T-helper 9 cell (primary cell): Measurements from ENCODE around the gene BCAR3.

Experiments used
- DNase-seq: peaks from one replicate; pipeline ENCODE4 v3.0.0-alpha.2; 2020

The BCAR3 gene

DNA sequence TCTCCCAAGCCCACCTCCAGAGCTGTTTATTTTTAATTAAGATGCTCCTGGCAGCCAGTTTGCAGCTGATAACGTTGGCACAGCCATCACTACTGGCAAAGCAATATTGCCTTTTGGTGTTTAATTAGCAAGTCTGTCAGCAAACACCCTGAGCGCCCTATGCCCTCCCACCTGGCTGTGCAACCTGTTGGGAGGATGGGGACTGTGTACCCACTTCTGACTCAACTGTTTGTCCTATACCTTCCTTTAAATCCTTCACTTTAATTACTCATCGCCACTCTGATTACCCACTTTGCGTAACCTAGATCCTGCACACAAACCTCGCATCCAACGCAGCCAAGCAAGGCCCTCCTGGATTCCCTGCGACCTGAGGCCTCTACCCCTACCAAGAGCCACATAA lies 67.1 kb downstream of the BCAR3 start:
- no peak for DNase-seq

DNA sequence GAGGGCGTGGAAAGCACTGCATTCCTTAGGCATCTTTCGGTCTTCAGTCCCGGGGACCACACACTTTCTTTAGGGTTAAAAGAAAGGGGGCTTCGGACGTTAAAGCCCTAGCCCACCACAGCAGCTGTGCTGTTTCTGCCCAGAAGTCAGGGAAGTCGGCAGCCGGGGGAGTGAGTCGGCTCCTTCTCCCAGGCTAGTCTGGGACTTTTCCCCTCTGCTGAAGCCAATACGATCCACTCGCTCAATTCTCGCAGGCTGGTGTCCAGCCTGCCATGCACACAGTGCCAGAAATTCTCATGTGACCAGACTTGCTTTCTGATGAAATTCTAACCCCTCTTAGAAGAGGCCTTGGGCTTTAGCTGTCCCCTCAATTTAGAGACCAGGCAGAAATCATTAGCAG lies 67.7 kb downstream of the BCAR3 start:
- no peak for DNase-seq

DNA sequence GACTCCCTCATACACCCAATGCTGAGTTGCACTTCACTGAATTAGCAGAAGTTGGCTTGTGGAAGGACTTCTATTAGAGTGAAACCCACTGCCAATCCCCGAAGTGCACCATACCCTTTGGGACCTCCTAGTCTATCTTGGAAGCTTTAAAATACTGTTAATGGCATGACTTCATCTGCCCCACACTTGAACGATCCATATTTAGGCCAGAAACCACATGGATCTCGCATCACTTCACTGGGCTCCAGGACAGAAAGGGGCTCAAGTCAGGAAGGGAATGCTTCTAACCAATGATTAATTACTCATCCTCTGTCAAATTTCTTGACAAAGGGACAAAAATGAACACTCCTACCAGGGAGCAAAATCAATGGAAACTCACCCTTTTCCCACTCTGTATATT lies 69.1 kb downstream of the BCAR3 start:
- no peak for DNase-seq

DNA sequence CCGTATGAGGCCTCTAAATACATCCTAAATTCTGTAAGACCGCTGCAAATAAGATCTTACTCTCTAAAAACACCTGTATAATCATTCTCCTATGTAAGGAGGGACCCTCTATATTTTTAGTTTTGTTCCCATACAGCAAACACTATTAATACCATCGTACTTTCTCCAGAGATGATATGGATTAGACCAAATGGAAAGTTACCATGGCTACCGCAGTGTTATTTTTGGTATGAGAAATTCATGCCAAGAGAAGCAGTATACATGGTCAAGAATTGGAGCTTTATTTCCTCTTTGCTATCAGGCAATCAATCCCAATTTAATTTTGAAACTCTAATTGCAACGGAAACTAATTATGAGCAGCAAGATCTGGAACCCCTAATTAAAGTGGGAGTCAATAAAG lies 70.0 kb downstream of the BCAR3 start:
- no peak for DNase-seq

DNA sequence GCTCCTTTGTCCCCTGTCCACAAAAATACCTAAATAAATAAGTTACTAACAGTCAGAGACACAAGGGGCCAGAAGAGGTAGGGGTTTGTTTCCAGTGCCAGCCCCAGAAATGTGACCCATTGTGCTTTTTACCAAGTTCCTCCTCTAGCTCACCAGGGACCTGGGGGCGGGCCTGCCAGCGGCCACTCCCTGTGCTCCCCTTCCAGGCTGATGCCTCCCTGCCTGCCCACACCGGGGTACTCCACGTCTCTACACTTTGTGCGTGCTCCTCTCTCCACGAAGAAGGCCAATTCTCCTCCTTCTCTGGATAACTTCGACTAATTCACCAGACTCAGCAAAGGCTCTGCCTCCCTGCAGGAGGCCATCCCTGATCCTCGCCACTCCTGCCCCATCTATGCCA lies 72.1 kb downstream of the BCAR3 start:
- DNase-seq: no peak

DNA sequence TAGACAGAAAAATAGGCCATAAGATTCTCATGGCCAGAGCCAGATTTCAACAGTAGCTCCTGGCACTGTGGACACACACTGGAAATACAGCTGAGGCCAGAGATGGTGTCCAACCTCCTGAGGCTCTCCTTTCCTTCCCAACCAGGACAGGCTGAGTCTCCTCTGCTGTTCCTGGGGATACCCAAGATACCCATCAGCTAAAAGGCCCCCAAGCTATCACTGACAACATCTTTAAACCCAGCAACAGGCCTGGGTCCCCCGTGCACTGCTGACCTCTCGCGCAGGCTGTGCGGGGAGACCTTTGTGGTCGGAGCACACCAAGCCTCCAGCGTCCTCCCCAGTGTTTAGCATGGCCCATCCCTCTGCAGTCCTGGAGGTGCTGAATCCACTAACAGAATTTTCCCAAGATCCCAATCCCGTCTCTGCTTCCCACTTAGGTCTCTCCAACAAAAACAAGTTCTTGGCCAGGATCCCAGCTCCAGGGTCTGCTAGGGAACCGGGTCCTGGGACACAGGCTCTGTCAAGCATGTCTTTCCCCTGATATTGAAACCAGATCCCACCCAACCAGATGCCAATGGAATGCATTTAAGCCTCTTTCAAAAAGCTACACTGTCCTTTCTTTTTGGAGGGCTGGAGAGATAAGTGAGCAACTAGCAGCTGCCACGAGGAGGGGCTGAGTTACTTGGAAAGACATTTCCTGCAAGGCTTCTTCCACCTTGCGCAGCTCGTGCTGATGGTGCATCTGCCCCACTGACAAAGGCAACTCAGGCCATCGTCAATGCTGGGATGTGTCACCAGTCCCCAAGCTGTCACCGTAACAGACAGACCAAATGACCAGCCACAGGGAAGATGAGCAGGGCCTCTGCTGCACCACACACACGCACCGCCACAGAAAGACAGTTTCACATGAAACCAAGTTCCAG lies 73.2 kb downstream of the BCAR3 start:
- no peak for DNase-seq

DNA sequence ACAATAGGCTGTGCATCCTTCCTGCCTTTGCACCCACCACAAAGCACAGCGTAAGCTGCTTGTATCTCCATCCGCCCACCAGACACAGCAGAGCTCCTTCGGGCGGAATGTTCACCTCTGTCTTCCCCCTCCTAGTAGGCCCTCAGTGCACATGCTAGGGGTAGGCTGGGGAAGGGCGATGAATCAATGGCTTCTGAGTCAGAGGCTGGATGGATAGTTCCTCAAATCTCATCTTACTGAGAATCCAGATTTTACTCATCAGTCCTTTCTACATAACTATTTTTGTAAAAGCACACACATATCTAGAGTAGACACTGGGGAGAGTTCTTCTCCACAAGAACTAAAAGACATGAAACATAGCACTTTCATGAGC lies 73.8 kb downstream of the BCAR3 start:
- no peak for DNase-seq

DNA sequence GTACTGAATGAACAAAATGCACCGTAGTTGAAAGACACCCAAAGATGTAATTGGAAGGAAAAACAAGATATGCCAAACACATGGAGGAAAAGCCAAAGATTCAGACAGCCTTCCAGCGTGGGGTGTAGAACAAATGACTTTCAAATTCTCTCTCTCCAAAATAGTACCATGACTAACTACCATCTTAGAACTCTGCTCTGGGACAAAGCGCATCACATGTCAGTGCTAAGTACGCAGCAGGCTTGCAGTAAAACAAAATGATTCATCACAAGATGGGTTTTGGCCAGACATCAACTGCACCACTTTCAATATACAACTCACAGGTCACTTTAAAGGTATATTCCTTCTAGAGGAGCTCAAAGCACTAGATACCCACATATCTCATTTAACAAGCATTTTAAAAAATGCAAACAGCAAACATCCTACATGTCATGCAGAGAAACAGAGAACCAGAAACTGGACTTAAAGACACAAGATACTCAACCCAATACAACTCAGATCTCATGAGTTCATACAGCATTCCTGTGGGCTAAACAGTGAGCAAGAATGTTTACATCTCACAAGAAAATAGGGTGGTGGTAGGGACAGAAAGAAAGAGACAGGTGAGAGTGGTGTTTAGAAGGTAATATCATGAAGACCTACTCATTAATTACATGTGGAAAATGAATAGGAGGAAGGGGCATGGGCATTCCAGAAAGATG lies 75.7 kb downstream of the BCAR3 start:
- no peak for DNase-seq

DNA sequence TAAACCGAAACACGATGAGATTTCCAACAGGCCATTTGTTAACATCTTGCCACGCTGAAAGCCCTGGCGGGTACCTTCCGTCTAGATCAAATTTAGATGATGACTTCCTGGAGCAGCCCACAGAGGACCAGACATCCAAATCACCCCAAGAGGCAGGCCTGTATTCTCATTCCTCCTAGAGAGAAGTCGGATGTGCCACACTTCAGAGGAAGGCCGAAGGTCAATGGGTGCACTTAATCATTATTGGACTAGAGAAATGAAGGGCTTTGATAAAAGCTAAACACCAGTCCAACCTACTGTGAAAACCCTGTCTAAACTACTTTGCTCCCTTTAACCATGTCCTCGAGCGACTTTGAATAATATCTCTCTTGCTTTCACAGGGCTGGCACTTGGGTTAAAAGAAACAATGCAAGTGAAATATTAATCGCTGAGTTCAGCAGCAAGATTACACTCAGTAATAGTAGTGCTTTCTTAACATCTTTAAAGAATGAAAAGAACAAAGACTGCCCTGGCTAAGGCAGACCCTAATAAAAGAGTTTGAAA lies 76.5 kb downstream of the BCAR3 start:
- DNase-seq: no peak

DNA sequence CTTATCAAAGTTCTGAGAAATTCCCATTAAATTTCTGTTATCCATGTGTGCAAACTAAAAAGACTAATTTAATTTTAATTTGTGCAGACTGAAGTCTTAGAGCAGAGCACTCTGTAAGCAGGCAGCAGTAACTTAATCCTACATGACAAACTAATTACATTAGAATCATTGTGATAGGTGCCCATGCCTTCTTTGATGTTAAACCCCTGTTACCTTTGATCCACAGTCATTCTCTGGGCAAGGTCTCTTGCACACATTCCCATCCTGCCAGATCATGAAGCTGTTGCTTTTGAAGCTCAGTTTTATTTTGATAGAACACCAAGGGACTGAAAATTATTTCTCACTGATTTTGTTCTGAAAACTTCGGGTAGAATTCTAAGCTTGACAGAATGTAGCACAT lies 77.2 kb downstream of the BCAR3 start:
- no peak for DNase-seq

DNA sequence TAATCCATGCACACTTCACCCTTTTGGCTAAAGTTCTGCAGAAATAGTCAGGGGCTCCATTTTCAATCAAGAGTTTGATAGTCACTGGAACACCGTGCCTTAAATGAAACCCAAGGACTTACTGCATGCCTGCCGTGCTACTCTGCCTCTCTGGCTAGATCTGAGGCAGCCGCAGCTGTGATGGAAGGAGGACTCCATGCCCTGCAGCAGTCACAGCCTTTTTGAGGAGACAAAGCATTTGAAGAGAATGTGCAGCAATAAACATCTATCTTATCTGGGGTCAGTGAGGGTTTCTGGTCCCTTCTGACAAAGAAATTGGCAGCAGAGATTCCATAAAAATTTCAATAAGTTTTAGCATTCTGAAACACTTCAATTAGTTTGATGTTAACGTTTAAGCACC lies 78.0 kb downstream of the BCAR3 start:
- DNase-seq: no peak

DNA sequence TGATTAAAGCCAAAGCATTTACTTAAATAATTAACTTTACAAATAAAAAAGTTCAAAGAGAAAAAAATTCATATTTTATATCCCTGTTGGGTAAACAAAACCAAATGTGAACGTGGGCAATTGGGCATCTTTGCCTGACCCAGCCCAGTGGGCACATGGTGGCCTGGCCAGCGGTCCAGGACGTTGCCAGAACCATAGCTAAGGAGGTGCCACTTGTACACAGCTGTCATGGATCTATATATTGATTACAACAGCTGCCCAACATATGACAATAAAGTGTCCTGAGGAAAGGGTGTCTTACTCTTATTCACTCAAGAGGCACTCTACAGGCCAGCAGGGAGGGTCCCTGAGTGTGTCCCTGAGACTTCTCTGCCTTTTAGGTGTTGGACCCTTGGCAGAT lies 78.5 kb downstream of the BCAR3 start:
- no peak for DNase-seq

DNA sequence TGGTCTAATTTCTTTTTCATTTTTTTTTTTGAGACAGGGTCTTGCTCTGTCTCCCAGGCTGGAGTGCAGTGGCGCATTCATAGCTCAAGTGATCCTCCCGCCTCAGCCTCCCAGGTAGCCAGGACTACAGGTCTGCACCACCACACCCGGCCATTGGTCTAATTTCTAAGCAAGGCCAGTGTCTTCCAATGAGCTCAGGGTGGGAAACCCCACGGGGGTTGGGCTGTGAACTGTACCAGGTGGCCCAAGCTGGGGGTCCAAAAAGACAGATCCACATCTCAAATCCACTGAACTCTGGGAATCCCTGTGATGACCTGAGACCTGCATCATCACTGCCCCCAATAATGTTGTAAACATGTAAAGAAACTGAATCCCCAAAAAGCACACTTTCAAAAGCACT lies 79.5 kb downstream of the BCAR3 start:
- DNase-seq: no peak

DNA sequence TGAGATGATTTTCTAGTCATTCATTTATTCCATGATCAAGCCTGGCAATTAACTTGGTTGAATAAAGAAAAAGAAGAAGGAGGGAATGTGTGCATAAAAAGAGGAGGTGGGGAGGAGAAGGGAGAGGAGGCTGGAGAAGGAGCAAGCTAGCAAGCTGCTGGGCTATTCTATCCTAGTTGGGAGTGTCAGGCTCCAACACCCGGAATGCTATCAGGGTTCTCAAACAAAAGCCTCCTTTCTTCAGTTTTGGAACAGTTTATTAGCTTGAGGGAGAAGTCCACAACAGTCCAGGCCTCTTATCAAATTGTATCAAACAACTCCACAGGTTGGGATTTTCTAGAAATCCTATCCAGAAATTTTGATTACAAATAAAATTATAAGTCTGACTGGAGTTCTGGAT lies 80.0 kb downstream of the BCAR3 start:
- no peak for DNase-seq

DNA sequence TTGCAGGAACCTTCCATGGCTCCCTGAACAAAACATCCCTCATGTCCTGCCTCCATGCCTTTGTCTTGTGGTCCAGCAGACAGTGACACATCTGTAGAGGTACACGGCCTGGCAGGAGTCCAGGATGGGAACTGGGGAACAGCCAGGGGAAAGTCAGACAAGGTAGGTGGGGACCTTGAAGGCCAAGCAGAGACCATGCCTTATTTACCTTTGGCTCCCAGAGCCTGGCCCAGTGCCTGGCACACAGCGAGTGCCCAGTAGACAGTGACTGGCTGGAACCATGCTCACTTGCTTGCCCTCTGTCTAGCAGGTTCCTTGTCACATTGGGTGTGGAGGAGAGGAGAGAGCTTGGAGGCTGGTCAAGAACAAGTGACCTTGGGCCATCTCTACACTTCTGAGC lies 81.0 kb downstream of the BCAR3 start:
- no peak for DNase-seq

DNA sequence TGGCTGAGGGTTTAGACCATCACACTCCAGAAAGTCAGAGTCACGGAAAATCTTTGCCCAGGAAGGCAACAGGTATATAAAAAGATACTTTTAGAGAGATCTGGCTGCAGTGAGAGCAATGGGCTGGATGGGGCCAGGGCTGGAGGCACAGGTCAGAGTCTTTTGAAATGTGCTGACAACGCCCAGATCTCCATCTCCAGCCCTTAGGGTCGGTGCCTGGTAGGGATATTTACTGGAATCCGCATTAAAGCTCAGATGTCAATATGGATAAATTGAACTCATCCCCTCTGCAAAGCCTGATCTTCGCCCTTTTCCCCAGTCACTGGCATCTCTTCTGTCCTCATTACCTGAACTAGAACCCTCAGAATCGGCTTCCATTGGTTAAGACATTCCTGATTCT lies 82.2 kb downstream of the BCAR3 start:
- no peak for DNase-seq

DNA sequence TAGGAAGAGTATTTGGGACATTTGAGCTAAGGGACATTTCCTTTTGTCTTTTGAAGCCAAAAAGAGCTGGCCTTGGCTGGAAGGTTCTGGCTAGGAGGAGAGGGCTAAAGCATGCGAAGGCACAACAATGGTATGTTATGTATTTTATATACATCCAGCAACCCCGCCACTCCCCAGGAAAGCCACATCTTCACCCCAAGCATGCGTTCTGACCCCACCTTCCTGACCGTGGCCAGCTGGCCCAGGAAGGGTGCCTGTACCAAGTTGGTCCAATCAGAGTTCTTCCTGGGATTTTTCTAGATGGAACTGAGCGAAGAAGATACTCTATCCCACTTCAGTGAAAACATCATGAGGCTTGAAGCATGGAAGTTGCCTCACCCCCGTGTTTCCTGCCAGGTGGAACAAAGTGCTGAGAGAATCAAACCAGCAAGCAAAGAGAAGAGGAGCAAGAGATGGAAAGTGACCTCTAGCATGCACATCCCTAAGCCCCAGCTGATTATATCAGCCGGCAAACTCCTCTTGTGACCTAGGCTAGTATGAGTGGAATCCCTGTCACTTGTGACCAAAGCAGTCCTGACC lies 82.7 kb downstream of the BCAR3 start:
- DNase-seq: no peak

DNA sequence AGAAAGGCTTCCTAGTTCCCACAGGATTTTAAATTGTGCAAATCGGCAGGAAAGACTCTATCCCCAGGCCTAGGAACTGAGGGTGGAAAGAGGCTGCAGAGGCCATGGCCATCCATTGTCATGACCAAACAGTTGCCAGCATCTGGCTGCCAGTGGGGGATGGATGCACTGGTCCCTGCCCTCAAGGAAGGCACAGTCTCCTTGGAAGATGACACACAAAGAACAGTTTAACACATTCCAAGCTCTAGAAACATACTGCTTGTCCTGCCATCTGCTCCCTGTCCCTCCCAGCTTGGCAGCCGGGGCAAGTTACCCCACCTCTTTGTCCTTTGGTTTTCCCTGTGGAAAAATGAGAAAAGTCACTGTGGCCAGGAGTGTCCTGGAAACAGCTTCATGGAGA lies 83.2 kb downstream of the BCAR3 start:
- no peak for DNase-seq

DNA sequence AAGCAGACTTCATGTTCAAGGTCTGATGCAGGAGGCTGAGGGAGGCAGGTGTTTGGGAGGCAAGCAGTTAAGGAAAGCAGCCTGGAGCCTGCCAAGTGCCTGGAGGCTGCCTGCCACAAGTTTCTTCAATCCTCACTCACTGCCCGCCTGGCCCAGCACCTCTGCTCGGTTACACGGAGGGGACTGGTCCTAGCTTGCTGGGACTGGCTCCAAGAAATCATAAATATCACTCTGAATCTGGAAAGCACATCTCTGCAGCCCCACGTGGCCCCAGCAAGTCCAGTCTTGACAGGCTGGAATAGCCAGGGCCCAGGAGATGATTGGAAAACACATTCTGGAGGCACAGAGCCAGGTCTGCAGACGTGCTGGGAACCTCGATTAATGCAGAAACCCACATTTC lies 83.9 kb downstream of the BCAR3 start:
- no peak for DNase-seq

DNA sequence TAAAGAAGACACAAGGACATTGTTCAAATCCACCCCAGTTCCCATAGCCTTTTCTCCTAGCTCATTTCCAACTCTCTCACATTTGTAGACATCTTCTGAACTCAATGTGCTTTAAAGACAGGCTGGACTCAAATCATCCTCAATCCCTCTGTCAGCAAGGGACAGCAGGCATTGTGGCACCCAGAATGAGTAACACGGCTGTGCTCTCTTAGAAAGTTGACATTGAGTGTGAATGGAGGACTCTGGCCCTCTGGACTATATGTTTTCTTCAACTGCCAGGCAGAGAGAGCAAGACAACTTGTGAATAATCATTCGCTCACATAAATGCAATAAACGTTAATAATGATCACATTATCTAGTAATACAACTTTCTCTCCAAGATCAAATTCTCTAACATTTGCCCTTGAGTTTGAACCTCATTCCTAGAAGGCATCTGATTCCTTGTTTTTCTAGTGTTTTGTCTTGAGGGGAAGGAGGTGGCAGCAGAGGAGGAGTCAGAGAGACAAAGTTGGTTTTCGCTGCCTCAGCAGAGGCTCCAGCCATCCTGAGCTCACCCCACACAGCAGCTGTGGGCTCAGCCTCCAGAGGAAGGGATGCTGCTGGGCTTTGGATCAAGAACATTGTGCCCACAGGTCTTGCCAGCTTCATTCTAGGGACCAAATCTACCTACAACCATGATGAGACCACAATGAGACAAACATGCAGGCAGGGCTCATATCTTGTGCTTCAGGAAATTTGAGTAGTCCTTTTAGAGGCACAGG lies 85.1 kb downstream of the BCAR3 start:
- DNase-seq: no peak

DNA sequence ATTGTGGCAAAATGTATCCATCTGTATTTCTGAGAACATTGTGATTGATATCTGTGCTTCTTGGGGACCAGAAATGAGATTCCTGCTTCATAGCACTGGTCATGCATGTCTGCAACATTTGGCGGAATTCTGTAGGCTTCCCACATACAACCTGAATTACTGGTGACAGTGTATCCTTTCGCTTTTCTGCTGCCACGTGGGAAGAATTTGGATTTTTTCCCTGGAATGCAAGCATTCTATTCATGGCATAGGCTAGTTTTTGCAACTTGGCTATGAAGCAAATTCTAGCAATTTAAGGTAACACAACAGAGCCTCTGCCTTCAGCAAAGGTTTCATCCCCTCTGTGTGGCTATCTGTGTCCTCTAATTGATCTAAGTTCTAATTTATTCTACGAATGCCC lies 85.9 kb downstream of the BCAR3 start:
- no peak for DNase-seq

DNA sequence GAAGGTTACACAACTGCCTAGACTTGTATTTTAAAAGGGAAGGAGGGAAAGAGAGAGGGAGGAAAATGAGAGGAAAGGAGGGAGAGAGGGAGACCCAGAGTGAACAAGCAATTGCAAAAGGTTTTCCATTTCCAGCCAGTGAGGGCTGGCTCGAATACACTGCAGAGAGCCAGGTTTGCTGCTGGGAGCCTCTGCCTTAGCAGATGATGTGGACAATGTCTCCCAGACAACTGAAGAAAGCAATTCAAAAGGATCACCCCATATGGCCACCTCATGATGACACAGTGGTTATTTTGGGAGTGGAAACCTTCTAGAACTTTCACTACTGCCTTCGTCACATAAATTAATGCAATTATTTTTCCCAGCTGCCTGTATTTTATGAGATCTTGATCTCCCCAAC lies 86.4 kb downstream of the BCAR3 start:
- DNase-seq: no peak

DNA sequence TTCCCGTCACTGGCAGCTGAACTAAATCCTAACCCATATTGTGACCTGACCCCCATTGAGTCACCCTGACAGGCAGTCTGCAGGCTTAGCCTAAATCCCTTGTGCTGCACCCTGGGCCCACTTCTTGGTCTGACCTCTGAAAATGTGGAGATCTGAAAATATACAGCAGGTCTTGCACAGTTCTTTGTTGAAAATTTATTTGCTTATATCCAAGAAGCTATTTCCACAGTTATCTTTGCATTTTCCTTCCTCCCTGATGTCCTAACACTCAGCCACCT lies 87.1 kb downstream of the BCAR3 start:
- DNase-seq: no peak
